DMS 273 (cell line): Measurements from ENCODE around the gene NPBWR2.
"Not testable (repeated sequence)": the region's sequence is repeated elsewhere in the genome, so short reads cannot be mapped to it uniquely, and the experiment has no call there.

Experiments
- DNase-seq: peaks from one replicate; lab custom pipeline; 2025; ENCODE audit not compliant: unreplicated experiment; lab: John Stamatoyannopoulos, UW

The NPBWR2 gene

GRCh38 chr20:64119681-64120341 is 12.4 kb upstream of the NPBWR2 start:
- DNase-seq = no peak

- peak; percentile 45 for DNase-seq
Measured at GRCh38 chr20:64119301-64119680, 11.9 kb upstream of the NPBWR2 start.

GRCh38 chr20:64117432-64117777 is 10.0 kb upstream of the NPBWR2 start:
- DNase-seq = not testable (repeated sequence)

- DNase-seq = no peak
Measured at GRCh38 chr20:64116541-64117431, 9.4 kb upstream of the NPBWR2 start.

GRCh38 chr20:64116016-64116415 is 8.7 kb upstream of the NPBWR2 start:
- no peak for DNase-seq

GRCh38 chr20:64115171-64115911 is 8.0 kb upstream of the NPBWR2 start:
- DNase-seq = peak; percentile 31

GRCh38 chr20:64114356-64114971 is 7.1 kb upstream of the NPBWR2 start:
- no peak for DNase-seq

- DNase-seq = no peak
Measured at GRCh38 chr20:64113796-64114355, 6.5 kb upstream of the NPBWR2 start.

GRCh38 chr20:64113444-64113775 is 6.0 kb upstream of the NPBWR2 start:
- DNase-seq = no peak

- no peak for DNase-seq
Measured at GRCh38 chr20:64112691-64113443, 5.5 kb upstream of the NPBWR2 start.

- peak; percentile 33 for DNase-seq
Measured at GRCh38 chr20:64111841-64112641, 4.7 kb upstream of the NPBWR2 start.

GRCh38 chr20:64110411-64111068 is 3.2 kb upstream of the NPBWR2 start:
- no peak for DNase-seq

GRCh38 chr20:64109831-64110391 is 2.5 kb upstream of the NPBWR2 start:
- DNase-seq = no peak

GRCh38 chr20:64108731-64109681 is 1.6 kb upstream of the NPBWR2 start:
- DNase-seq = no peak

GRCh38 chr20:64107736-64108457 is 532 bp upstream of the NPBWR2 start:
- no peak for DNase-seq

GRCh38 chr20:64106435-64106961 is 867 bp downstream of the NPBWR2 start:
- DNase-seq = no peak
